Measurements from ENCODE around the gene SPTBN1.

DNA sequence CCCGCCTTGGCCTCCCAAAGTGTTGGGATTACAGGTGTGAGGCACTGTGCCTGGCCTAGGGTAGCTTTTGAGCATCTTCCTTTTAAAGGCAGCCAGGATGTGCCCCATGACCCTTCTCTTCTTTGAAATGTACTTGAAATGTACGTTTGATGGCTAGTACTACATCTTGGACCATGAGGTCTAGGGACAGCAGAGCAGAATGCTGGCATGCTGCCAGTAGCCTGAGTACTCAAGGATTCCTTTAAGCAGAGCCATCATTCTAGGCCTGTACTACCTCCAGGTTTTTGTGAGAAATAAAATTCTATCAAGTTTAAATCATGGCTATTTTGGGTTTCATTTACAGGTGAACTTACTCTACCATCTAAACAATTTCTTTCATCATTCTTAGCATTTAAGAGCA, 264.4 kb downstream of the SPTBN1 start:
- no peak for TF ChIP-seq POLR2AphosphoS5 (IDR thresholded peaks at IDR 0.05; ENCODE audit: borderline replicate concordance, low read depth, low read length)
- TF ChIP-seq EZH2 (IDR thresholded peaks at IDR 0.05): no peak
- TF ChIP-seq FOXP2 (optimal IDR thresholded peaks at IDR 0.05; ENCODE audit: control extremely low read depth, extremely low read length, insufficient read depth): no peak
